Stimulated activated naive B cell treated with anti-CD40 and anti-IgM and Interleukin-4, amounts not matched to agents 10 μg/mL and 1 μg/mL and 100 μg/mL, for 72 hours (primary cell): ENCODE results near the gene ZNF773.
"Not testable (repeated sequence)": the region's sequence is repeated elsewhere in the genome, so short reads cannot be mapped to it uniquely, and the experiment has no call there.

ENCODE experiments used
- ATAC-seq, 2 donors: fragments of 150-1000 bp; cut with Tn5 transposase; replicated peaks; 2 replicates each; pipeline ENCODE4 v1.10.0; 2021; ENCODE audit warnings: moderate library complexity in 1 of 2
- DNase-seq: peaks from one replicate; pipeline ENCODE4 v3.0.0; 2021
- H3K27ac Mint-ChIP-seq: one replicate; pipeline ENCODE4 v1.8.0; 2022; ENCODE audit warnings: mild to moderate bottlenecking, mixed read lengths
- H3K27me3 Mint-ChIP-seq, 2 donors: one replicate each; pipeline ENCODE4 v1.8.0; 2022; ENCODE audit warnings: mixed read lengths in 2 of 2
- H3K36me3 Mint-ChIP-seq, 2 donors: one replicate each; pipeline ENCODE4 v1.8.0; 2022; ENCODE audit warnings: mixed read lengths in 2 of 2, mild to moderate bottlenecking in 1 of 2
- H3K4me1 Mint-ChIP-seq, 2 donors: one replicate each; pipeline ENCODE4 v1.8.0; 2022; ENCODE audit warnings: mixed read lengths in 2 of 2, mild to moderate bottlenecking in 1 of 2
- H3K4me3 Mint-ChIP-seq, 2 donors: one replicate each; pipeline ENCODE4 v1.8.0; 2022; ENCODE audit warnings: mild to moderate bottlenecking in 2 of 2, mixed read lengths in 2 of 2, moderate library complexity in 1 of 2
- H3K9me3 Mint-ChIP-seq, 2 donors: one replicate each; pipeline ENCODE4 v1.8.0; 2022; ENCODE audit warnings: mixed read lengths in 2 of 2, mild to moderate bottlenecking in 1 of 2

Gene ZNF773

DNA sequence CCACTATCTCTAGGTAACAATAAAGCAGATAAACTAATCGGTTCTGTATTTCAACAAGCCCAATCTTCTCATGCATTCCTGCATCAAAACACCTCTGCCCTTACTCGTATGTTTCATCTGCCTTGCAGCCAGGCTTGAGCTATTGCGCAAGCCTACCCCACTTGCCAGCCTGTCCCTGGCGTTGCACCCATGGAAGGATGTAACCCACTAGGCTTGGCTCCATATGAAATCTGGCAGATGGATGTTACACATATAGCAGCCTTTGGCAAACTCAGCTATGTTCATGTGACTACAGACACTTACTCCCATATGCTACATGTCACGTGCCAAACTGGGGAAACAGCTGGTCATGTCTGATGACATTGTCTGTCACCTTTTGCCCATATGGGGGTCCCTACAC lies 15.5 kb downstream of the ZNF773 start:
- ATAC-seq, result no peak
- Mint-ChIP-seq H3K9me3 (peaks cover 29 to 43% of the 10 kb centered on the region in 2 donors), H3K36me3 (peaks cover 64 to 68% of the 10 kb centered on the region in 2 donors), H3K27ac (no peak overlapping the region), H3K27me3 (no peaks in the 10 kb centered on the region), H3K4me3 (no peak overlapping the region), H3K4me1 (no peaks in the 10 kb centered on the region)
- no peak for DNase-seq

DNA sequence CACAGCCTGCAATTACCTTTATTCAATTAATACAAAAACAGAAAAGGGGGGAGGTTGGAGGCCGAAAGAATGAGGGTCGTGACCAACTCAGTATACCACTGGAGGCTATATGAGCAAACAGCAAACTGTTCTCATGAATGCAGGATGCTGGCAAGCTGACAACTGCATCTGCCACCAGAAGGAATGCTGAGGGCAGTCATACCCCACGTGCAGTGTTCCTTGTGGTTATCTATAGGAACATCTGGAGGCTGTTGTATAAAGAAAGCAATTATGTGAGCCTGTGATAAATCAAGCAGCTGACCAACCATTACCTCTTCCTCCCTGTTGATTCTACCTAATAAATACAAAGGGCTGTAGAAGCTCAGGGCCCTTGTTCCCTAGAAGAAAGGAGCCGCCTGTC lies 18.3 kb downstream of the ZNF773 start:
- not testable (repeated sequence) for H3K27me3 Mint-ChIP-seq, DNase-seq, ATAC-seq, H3K4me3 Mint-ChIP-seq, H3K4me1 Mint-ChIP-seq, H3K27ac Mint-ChIP-seq
- Mint-ChIP-seq H3K36me3 (peaks cover 52 to 54% of the 10 kb centered on the region in 2 donors), H3K9me3 (peaks cover 20 to 32% of the 10 kb centered on the region in 2 donors)

DNA sequence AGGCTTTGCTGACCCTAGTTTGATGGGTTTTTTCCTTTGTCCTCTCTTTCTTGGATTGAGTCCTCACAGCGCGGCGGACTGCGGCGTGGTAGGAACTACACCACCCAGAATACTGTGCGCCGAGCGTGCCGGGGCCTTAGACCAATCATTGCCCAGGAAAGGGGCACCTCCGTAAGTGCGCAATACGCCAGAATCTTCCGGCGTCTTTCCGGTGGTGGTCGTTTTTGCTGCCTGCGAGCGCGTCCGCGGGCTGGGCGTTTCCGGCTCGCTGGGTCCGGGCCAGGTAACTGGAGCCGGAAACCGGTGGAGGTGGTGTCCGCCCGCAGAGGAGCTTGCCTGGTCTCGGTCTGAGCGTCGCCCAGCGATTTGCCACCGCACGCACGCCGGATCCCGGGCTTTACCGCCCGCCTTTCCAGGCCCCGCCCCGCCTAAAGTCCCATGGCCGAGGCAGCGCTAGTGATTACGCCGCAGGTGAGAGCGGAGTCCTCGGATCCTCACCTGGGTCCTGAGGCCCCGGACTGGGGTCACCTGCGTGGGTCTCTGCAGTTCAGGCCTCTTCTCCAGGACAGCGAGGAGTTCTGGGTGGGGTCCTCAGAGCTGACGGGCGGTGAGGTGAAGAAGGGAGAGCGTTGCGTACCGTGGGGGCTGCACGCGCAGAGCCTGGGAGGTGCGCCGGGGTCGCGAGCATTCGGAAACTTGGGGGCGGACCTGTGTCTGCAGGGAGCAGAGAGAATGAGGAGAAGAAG lies 27.6 kb downstream of the ZNF773 start, which contains the start of gene ZNF549:
TSS of gene ZNF549 (plus strand) at position 221 of the 746 bp plus-strand sequence. CDS start at position 439, 218 bp downstream.
- ATAC-seq (peak; percentile 100), DNase-seq (peak; percentile 87)
- peaks cover 14% of the 10 kb centered on the region in 2 donors for H3K4me1 Mint-ChIP-seq

DNA sequence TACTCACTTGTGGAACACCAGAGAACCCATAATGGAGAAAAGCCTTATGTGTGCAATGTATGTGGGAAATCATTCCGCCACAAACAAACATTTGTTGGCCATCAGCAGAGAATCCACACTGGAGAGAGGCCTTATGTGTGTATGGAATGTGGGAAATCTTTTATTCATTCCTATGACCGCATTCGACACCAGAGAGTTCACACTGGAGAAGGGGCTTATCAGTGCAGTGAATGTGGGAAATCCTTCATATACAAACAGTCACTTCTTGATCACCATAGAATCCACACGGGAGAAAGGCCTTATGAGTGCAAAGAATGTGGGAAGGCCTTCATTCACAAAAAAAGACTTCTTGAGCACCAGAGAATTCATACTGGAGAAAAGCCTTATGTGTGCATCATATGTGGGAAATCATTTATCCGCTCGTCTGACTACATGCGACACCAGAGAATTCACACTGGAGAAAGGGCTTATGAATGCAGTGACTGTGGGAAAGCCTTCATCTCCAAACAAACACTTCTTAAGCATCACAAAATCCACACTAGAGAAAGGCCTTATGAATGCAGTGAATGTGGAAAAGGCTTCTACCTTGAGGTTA lies 38.3 kb downstream of the ZNF773 start:
- H3K36me3 Mint-ChIP-seq, result peaks cover 96 to 97% of the 10 kb centered on the region in 2 donors
- peaks cover 0 to 6% of the 10 kb centered on the region in 2 donors for H3K4me1 Mint-ChIP-seq
- DNase-seq (no peak), ATAC-seq (no peak)
- H3K4me3 Mint-ChIP-seq, result no peak overlapping the region
- H3K27ac Mint-ChIP-seq, result peak overlapping the region; percentile 17
- peaks cover 54 to 60% of the 10 kb centered on the region in 2 donors for H3K9me3 Mint-ChIP-seq
- no peaks in the 10 kb centered on the region for H3K27me3 Mint-ChIP-seq

More for the DNA sequence above, 27.6 kb downstream of the ZNF773 start, which contains the start of gene ZNF549:
- Mint-ChIP-seq H3K27ac (peak within 1 kb of the TSS; percentile 94), H3K36me3 (peaks cover 21 to 25% of the 10 kb centered on the region in 2 donors), H3K9me3 (peaks cover under 1 to 3% of the 10 kb centered on the region in 2 donors), H3K27me3 (no peaks in the 10 kb centered on the region), H3K4me3 (peak within 1 kb of the TSS; percentile 93 to 96)

DNA sequence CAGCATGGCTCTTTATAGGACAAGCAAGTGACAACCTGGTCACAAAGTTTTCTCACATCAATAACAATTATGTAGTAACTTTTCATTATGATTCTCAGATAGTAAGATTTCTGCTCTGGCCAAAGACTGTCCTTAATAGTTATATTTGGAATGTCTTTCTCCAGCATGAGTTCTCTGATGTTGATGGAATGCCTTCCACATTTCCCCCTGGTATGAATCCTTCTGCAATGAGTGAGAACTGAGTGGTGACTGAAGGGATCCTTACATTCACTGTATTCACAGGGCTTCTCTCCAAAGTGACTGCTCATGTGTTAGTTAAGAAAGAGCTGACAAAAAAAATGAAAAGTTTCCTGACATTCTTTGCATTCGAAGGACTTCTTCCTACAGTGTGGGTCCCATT lies 46.8 kb downstream of the ZNF773 start:
- Mint-ChIP-seq H3K27me3 (no peaks in the 10 kb centered on the region), H3K9me3 (peaks cover 31 to 51% of the 10 kb centered on the region in 2 donors), H3K27ac (no peak overlapping the region), H3K4me3 (no peak overlapping the region), H3K36me3 (peaks cover 85 to 93% of the 10 kb centered on the region in 2 donors), H3K4me1 (peaks cover 0 to 2% of the 10 kb centered on the region in 2 donors)
- ATAC-seq (no peak), DNase-seq (no peak)

DNA sequence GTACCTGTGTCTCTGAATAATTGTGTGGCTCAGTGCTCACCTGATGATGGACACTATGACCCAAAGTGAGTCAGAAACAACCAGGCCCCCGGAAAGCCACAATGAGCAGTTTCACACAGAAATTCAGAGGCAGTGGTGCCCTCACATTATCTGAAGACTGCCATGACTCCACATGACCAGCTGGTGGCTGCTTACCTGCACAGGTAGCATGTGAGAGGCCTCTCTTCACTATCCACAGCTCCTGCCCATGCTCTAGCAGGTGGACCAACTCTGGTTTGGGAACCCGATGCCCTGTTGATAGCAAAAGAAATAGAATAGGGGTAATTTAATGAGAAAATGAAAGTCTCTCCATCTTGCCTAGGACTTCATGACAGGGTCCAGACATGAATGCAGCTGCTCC lies 52.7 kb downstream of the ZNF773 start:
- H3K9me3 Mint-ChIP-seq, result peaks cover 15 to 24% of the 10 kb centered on the region in 2 donors
- no peak overlapping the region for H3K27ac Mint-ChIP-seq
- H3K27me3 Mint-ChIP-seq, result no peaks in the 10 kb centered on the region
- H3K36me3 Mint-ChIP-seq, result peaks cover 86 to 93% of the 10 kb centered on the region in 2 donors
- DNase-seq, result no peak
- ATAC-seq, result no peak
- H3K4me3 Mint-ChIP-seq, result no peak overlapping the region
- peaks cover 4 to 7% of the 10 kb centered on the region in 2 donors for H3K4me1 Mint-ChIP-seq

DNA sequence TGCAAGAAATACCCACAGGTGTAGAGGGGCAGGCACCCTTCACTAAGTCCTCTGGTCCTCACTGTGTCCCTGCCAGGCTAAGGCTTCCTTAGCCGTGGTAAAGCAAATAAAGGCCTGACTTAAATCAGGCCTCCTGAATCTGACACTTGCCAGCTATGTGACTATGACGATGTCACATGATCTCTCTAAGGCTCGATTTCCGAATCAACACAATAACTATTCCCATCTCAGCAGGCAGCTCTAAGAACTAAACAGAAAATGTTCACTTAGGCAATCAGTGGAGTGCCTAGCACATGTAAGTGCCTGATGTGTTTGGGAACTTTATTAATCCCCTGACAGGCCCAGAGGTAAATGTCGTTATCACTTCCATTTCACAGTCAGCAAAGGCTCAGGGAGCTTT lies 57.9 kb downstream of the ZNF773 start:
- H3K27ac Mint-ChIP-seq, result no peak overlapping the region
- no peak for ATAC-seq
- peaks cover 0 to 9% of the 10 kb centered on the region in 2 donors for H3K27me3 Mint-ChIP-seq
- DNase-seq, result no peak
- H3K36me3 Mint-ChIP-seq, result peaks cover 48 to 67% of the 10 kb centered on the region in 2 donors
- peaks cover 29 to 32% of the 10 kb centered on the region in 2 donors for H3K4me1 Mint-ChIP-seq
- peak overlapping the region; percentile 95 to 96 for H3K4me3 Mint-ChIP-seq
- H3K9me3 Mint-ChIP-seq, result peaks cover 0 to 10% of the 10 kb centered on the region in 2 donors
